ENCODE data around the gene SLC22A17. TPM values are rescaled to one million over a fixed set of nuclear protein-coding genes. Genes with fewer than 3 reads are reported as not detected.
"Not testable (repeated sequence)": the region's sequence is repeated elsewhere in the genome, so short reads cannot be mapped to it uniquely, and the experiment has no call there.

SLC22A17 gene
- total RNA-seq, 4 donors from 2014 or later: 16.1 to 33.0 (median 17.9) TPM

- no peak overlapping the region for H3K4me3 ChIP-seq (ENCODE audit: low read depth, poor library complexity, severe bottlenecking)
- no peak for DNase-seq (ENCODE audit: low spot score in 2 of 2)
- 82% methylated on average over 26 of the region's 26 CpGs for WGBS, 2 donors
- TF ChIP-seq, protein P1, sequence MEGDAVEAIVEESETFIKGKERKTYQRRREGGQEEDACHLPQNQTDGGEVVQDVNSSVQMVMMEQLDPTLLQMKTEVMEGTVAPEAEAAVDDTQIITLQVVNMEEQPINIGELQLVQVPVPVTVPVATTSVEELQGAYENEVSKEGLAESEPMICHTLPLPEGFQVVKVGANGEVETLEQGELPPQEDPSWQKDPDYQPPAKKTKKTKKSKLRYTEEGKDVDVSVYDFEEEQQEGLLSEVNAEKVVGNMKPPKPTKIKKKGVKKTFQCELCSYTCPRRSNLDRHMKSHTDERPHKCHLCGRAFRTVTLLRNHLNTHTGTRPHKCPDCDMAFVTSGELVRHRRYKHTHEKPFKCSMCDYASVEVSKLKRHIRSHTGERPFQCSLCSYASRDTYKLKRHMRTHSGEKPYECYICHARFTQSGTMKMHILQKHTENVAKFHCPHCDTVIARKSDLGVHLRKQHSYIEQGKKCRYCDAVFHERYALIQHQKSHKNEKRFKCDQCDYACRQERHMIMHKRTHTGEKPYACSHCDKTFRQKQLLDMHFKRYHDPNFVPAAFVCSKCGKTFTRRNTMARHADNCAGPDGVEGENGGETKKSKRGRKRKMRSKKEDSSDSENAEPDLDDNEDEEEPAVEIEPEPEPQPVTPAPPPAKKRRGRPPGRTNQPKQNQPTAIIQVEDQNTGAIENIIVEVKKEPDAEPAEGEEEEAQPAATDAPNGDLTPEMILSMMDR (IDR thresholded peaks at IDR 0.05): no peak
- no peak for TF ChIP-seq POLR2A (IDR thresholded peaks at IDR 0.05)
- intact Hi-C loops (cut with DNase I; ENCODE audit: low total_unique reads): loop anchor here (10.0 kb wide), 1 partner anchor 123 kb away; no protein-coding TSS in a partner anchor
These were observed 35.5 kb upstream of the SLC22A17 start for GRCh38 chr14:23387916-23388882.

DNA sequence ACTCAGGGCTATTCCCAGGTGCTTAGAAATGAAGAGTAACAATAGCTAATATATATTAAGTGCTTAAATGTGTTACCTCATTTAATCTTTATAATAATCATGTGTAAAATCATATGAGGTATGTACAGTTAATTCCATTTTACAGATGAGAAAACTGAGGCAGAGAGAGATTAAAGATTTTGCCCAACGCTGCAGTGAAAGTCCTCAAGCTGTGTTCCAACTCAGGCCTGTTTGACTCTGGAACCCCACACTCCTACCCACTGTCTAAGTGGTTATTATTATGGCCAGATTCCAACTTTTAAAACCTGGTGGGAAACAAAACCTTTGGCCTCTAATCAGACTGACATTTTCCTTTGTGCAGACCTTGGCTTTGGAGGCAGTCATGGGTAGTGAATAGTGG, 34.3 kb upstream of the SLC22A17 start:
- H3K4me3 ChIP-seq (ENCODE audit: low read depth, poor library complexity, severe bottlenecking): no peak overlapping the region
- 97 to 100% methylated on average over 1 of the region's 1 CpG for WGBS, 2 donors
- no peak for DNase-seq (ENCODE audit: low spot score in 2 of 2)
- TF ChIP-seq, protein P1 (IDR thresholded peaks at IDR 0.05): no peak
- no peak for TF ChIP-seq POLR2A (IDR thresholded peaks at IDR 0.05)
- intact Hi-C loops (cut with DNase I; ENCODE audit: low total_unique reads): loop anchor here (10.0 kb wide), 1 partner anchor 122 kb away; no protein-coding TSS in a partner anchor

- intact Hi-C loops (cut with DNase I; ENCODE audit: low total_unique reads): loop anchor here (10.0 kb wide), 1 partner anchor 121 kb away; no protein-coding TSS in a partner anchor
- 82 to 89% methylated on average over 13 to 17 of the region's 17 CpGs for WGBS, 2 donors
- not testable (repeated sequence) for DNase-seq (ENCODE audit: low spot score in 2 of 2); H3K4me3 ChIP-seq (ENCODE audit: low read depth, poor library complexity, severe bottlenecking)
These were observed 33.6 kb upstream of the SLC22A17 start for GRCh38 chr14:23386266-23386657.

GRCh38 chr14:23385642-23386265, 33.1 kb upstream of the SLC22A17 start:
- no peak for DNase-seq (ENCODE audit: low spot score in 2 of 2)
- WGBS, 2 donors: 66 to 78% methylated on average over 6 to 18 of the region's 18 CpGs
- TF ChIP-seq, protein P1 (IDR thresholded peaks at IDR 0.05): no peak
- TF ChIP-seq POLR2A (IDR thresholded peaks at IDR 0.05): no peak
- H3K4me3 ChIP-seq (ENCODE audit: low read depth, poor library complexity, severe bottlenecking): no peak overlapping the region
- intact Hi-C loops (cut with DNase I; ENCODE audit: low total_unique reads): loop anchor here (10.0 kb wide), 1 partner anchor 121 kb away; no protein-coding TSS in a partner anchor

DNA sequence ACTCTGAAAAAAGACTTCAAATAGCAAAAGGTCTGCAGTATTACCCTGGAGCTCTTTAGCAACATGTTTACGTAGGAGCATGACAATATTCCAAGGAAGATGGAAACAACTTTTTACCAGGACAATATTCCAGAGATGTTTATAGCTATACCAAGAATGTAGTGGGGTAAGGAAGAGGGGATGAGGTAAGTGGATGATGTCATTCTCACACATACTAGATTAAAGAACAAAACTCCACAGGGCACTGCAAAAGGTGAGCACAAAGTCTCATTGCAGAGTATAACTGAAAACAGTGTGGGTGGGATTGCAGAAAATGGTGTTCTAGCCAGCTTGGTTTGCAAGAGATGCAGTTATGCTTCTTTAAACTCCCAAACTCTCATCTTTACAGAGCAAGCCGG, 32.6 kb upstream of the SLC22A17 start:
- 85 to 87% methylated on average over 2 of the region's 2 CpGs for WGBS, 2 donors
- no peak overlapping the region for H3K4me3 ChIP-seq (ENCODE audit: low read depth, poor library complexity, severe bottlenecking)
- no peak for TF ChIP-seq POLR2A (IDR thresholded peaks at IDR 0.05)
- TF ChIP-seq, protein P1 (IDR thresholded peaks at IDR 0.05): no peak
- intact Hi-C loops (cut with DNase I; ENCODE audit: low total_unique reads): loop anchor here (10.0 kb wide), 1 partner anchor 120 kb away; no protein-coding TSS in a partner anchor
- DNase-seq (ENCODE audit: low spot score in 2 of 2): no peak

Data from lower leg skin (tissue), 4 donors.